MCF 10A (cell line): ENCODE measurements around the gene GRIK1. TPM values are rescaled to one million over a fixed set of nuclear protein-coding genes. Genes with fewer than 3 reads are reported as not detected.

ENCODE experiments used
- BruUV-seq: library from RNA; stranded (reverse); fragments of 400-500 nt; replicated peaks from 2 replicates; lab custom pipeline; 2021; lab: Mats Ljungman, UMichigan
- CTCF ChIA-PET: fragments of 300-600 bp; sonication (Branson Sonifier 250); formaldehyde crosslinking; extraction: SDS; loops from one replicate; lab custom pipeline; 2021; ENCODE audit warnings: antibody characterized with exemption, inconsistent platforms; lab: Yijun Ruan, JAX
- POLR2A ChIA-PET: fragments of 300-600, 350-650 bp; sonication (Branson Sonifier 250); formaldehyde crosslinking; extraction: SDS; loops from one replicate; lab custom pipeline; 2020; ENCODE audit warnings: antibody characterized with exemption, inconsistent platforms; lab: Yijun Ruan, JAX
- DNase-seq: peaks from one replicate; pipeline ENCODE4 v3.0.0-alpha.2; 2018; ENCODE audit not compliant: unreplicated experiment
- H3K27ac Mint-ChIP-seq: one replicate; pipeline ENCODE4 v1.8.0; 2022; ENCODE audit warnings: mild to moderate bottlenecking, low read depth, mixed read lengths; ENCODE audit not compliant: unreplicated experiment
- H3K27me3 Mint-ChIP-seq: one replicate; pipeline ENCODE4 v1.8.0; 2022; ENCODE audit warnings: mixed read lengths; ENCODE audit not compliant: insufficient read depth, unreplicated experiment
- H3K36me3 Mint-ChIP-seq: one replicate; pipeline ENCODE4 v1.8.0; 2022; ENCODE audit warnings: mild to moderate bottlenecking, moderate library complexity, mixed read lengths; ENCODE audit not compliant: insufficient read depth, unreplicated experiment
- H3K4me1 Mint-ChIP-seq: one replicate; pipeline ENCODE4 v1.8.0; 2022; ENCODE audit warnings: mixed read lengths; ENCODE audit not compliant: insufficient read depth, unreplicated experiment
- H3K4me3 Mint-ChIP-seq: one replicate; pipeline ENCODE4 v1.8.0; 2022; ENCODE audit warnings: mild to moderate bottlenecking, moderate library complexity, mixed read lengths; ENCODE audit not compliant: unreplicated experiment
- H3K9me3 Mint-ChIP-seq: one replicate; pipeline ENCODE4 v1.8.0; 2022; ENCODE audit warnings: mixed read lengths; ENCODE audit not compliant: unreplicated experiment
- intact Hi-C: fragments of 100-400 bp; cut with micrococcal nuclease; formaldehyde crosslinking; loops from 2 replicates; pipeline ENCODE4 v1.14.1; 2022
- total RNA-seq: library from RNA; stranded (reverse); gene quantifications from 2 replicates; pipeline ENCODE4 v1.2.3, GENCODE V29; 2022
- TF ChIP-seq, protein P1 (sequence below): fragments of 200-600 bp; IDR thresholded peaks from one replicate; pipeline ENCODE4 v1.8.0; 2022; ENCODE audit warnings: antibody characterized with exemption, mild to moderate bottlenecking; ENCODE audit not compliant: unreplicated experiment

Gene GRIK1
- total RNA-seq, 1 experiment from 2014 or later: not detected

DNA sequence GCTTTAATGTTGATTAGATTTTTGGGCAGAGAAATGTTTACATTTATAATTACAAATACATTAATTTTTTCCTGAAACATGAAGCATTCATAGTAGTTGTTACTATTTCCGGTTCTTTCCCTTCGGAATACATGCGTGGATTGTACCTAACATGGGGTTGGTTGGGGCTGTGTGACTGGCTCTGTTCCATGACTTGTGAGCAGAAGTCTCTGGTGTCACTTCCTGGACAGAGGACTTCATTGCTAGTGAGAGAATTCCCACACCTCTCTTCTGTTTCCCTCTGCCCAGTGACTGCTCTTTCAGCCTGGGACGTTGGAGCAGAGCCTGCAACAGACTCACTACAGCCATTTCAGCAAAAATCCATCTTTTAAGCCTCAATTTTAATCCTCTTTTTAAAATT, 231.4 kb downstream of the GRIK1 start:
- no peaks in the 10 kb centered on the region for H3K27me3 Mint-ChIP-seq
- no peak overlapping the region for H3K4me3 Mint-ChIP-seq
- H3K36me3 Mint-ChIP-seq: no peaks in the 10 kb centered on the region
- no peaks in the 10 kb centered on the region for H3K9me3 Mint-ChIP-seq
- DNase-seq: no peak
- H3K27ac Mint-ChIP-seq: no peak overlapping the region
- POLR2A ChIA-PET: interaction anchor here (0.8 kb wide), 1 partner anchor 10 kb away, joined by 3 read pairs; no protein-coding TSS in a partner anchor
- intact Hi-C loops: no loop called here
- H3K4me1 Mint-ChIP-seq: peaks cover 7% of the 10 kb centered on the region
- BruUV-seq: no TSS peak
- CTCF ChIA-PET: interaction anchor here (0.7 kb wide), 1 partner anchor 418 kb away, joined by 3 read pairs; no protein-coding TSS in a partner anchor
- TF ChIP-seq, protein P1, sequence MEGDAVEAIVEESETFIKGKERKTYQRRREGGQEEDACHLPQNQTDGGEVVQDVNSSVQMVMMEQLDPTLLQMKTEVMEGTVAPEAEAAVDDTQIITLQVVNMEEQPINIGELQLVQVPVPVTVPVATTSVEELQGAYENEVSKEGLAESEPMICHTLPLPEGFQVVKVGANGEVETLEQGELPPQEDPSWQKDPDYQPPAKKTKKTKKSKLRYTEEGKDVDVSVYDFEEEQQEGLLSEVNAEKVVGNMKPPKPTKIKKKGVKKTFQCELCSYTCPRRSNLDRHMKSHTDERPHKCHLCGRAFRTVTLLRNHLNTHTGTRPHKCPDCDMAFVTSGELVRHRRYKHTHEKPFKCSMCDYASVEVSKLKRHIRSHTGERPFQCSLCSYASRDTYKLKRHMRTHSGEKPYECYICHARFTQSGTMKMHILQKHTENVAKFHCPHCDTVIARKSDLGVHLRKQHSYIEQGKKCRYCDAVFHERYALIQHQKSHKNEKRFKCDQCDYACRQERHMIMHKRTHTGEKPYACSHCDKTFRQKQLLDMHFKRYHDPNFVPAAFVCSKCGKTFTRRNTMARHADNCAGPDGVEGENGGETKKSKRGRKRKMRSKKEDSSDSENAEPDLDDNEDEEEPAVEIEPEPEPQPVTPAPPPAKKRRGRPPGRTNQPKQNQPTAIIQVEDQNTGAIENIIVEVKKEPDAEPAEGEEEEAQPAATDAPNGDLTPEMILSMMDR: no peak

GRCh38 chr21:29704719-29705118, 235.1 kb downstream of the GRIK1 start:
- H3K4me1 Mint-ChIP-seq: peaks cover 7% of the 10 kb centered on the region
- H3K4me3 Mint-ChIP-seq: no peak overlapping the region
- H3K9me3 Mint-ChIP-seq: no peaks in the 10 kb centered on the region
- intact Hi-C loops: no loop called here
- ChIA-PET CTCF (no interaction called here), POLR2A (interaction anchor here (0.7 kb wide), 1 partner anchor 760 kb away, joined by 3 read pairs; no protein-coding TSS in a partner anchor)
- H3K27me3 Mint-ChIP-seq: no peaks in the 10 kb centered on the region
- no peaks in the 10 kb centered on the region for H3K36me3 Mint-ChIP-seq
- BruUV-seq: no TSS peak
- TF ChIP-seq, protein P1: no peak
- DNase-seq: peak; percentile 46
- no peak overlapping the region for H3K27ac Mint-ChIP-seq

DNA sequence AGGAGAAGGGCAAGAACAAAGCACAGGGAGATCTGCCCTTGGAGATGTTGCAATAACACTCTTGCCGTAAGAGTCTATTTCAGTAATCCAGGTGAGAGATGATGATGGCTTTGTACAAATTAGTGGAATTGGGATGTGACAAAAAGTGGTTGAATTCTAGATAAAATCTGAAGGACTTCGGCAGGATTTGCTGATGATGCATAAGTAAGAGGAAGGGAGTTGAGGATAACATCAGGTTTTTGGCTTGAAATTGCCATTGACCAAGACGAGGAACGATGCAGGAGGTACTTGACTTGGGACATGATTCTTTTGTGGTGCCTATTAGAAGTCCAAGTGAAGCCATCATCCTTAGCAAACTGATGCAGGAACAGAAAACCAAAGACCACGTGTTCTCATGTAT, 238.1 kb downstream of the GRIK1 start:
- H3K27me3 Mint-ChIP-seq: no peaks in the 10 kb centered on the region
- no TSS peak for BruUV-seq
- peaks cover 6% of the 10 kb centered on the region for H3K9me3 Mint-ChIP-seq
- H3K27ac Mint-ChIP-seq: no peak overlapping the region
- TF ChIP-seq, protein P1: no peak
- DNase-seq: no peak
- intact Hi-C loops: no loop called here
- no peaks in the 10 kb centered on the region for H3K36me3 Mint-ChIP-seq
- no peak overlapping the region for H3K4me3 Mint-ChIP-seq
- ChIA-PET POLR2A (interaction anchor here (0.6 kb wide), 1 partner anchor 776 kb away, joined by 3 read pairs; no protein-coding TSS in a partner anchor), CTCF (no interaction called here)
- peaks cover 15% of the 10 kb centered on the region for H3K4me1 Mint-ChIP-seq

DNA sequence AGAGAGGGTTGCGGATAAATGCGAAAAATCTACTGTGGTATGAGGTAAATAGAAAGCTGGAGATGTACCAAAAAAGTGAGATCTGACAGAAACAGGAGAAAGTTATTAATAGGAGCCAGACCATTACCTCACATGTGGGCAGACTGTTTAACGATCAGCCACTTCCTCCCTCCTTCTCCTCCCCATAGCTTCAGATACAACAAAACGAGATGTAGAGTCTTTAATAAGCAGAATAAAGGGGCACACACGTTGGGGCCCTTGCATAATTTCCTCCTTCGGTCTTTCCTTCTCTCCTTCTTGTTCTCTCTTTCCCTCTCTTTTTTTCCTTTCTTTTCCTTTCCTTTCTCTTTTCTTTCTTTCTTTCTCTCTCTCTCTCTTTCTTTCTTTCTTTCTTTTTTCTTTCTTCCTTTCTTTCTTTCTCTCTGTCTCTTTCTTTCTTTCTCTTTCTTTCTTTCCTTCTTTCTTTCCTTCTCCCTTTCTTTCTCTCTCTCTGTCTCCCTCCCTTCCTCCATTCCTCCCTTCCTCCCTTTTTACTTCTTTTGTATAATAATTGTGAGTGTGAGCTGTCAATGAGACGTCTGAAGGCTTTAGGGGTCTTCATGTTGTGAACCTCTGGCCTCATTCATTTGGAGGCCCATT, 242.1 kb downstream of the GRIK1 start:
- ChIA-PET CTCF (interaction anchor here (0.5 kb wide), 1 partner anchor 24 kb away, joined by 7 read pairs; no protein-coding TSS in a partner anchor), POLR2A (no interaction called here)
- Mint-ChIP-seq H3K9me3 (peaks cover 6% of the 10 kb centered on the region), H3K4me3 (no peak overlapping the region), H3K36me3 (no peaks in the 10 kb centered on the region), H3K27ac (no peak overlapping the region), H3K4me1 (peaks cover 8% of the 10 kb centered on the region), H3K27me3 (no peaks in the 10 kb centered on the region)
- DNase-seq: no peak
- BruUV-seq: no TSS peak
- intact Hi-C loops: no loop called here
- TF ChIP-seq, protein P1: no peak
